Osteoblast (primary cell): ENCODE data around the gene EFCAB12. TPM values are rescaled to one million over a fixed set of nuclear protein-coding genes. Genes with fewer than 3 reads are reported as not detected.

Source experiments
- DNase-seq: peaks from one replicate; pipeline ENCODE4 v3.0.0; 2011; ENCODE audit warnings: low spot score, mixed read lengths; ENCODE audit not compliant: insufficient read length; ENCODE audit errors: missing footprints
- H2AFZ ChIP-seq: 2 replicates; pipeline ENCODE4 v1.6.0; 2011; ENCODE audit warnings: mild to moderate bottlenecking, low read length
- H3K27ac ChIP-seq: 2 replicates; pipeline ENCODE4 v1.5.1; 2011; ENCODE audit warnings: mild to moderate bottlenecking, low read depth, low read length, moderate library complexity
- H3K27me3 ChIP-seq: 2 replicates; pipeline ENCODE4 v1.6.0; 2012; ENCODE audit warnings: mild to moderate bottlenecking, control low read depth, inconsistent platforms, low read length, moderate library complexity; ENCODE audit not compliant: insufficient read depth
- H3K36me3 ChIP-seq: 2 replicates; pipeline ENCODE4 v1.5.1; 2011; ENCODE audit warnings: mild to moderate bottlenecking, low read length, control low read depth, moderate library complexity; ENCODE audit not compliant: insufficient read depth
- H3K4me1 ChIP-seq: 2 replicates; pipeline ENCODE4 v1.5.1; 2011; ENCODE audit warnings: mild to moderate bottlenecking, low read length, control low read depth, moderate library complexity; ENCODE audit not compliant: insufficient read depth
- H3K4me2 ChIP-seq: 2 replicates; pipeline ENCODE4 v1.6.0; 2011; ENCODE audit warnings: mild to moderate bottlenecking, low read length; ENCODE audit not compliant: insufficient read depth
- H3K4me3 ChIP-seq: fragments of 200-600 bp; sonication (generic); 3 replicates; pipeline ENCODE4 v1.5.1; 2012; ENCODE audit warnings: mild to moderate bottlenecking, low read length, inconsistent platforms; ENCODE audit not compliant: insufficient read depth
- H3K79me2 ChIP-seq: 2 replicates; pipeline ENCODE4 v1.6.0; 2012; ENCODE audit warnings: mild to moderate bottlenecking, low read length, control low read depth, inconsistent platforms; ENCODE audit not compliant: insufficient read depth
- H3K9me3 ChIP-seq: 2 replicates; pipeline ENCODE4 v1.5.1; 2011; ENCODE audit warnings: low read depth, low read length, control low read depth
- H4K20me1 ChIP-seq: 2 replicates; pipeline ENCODE4 v1.6.0; 2012; ENCODE audit warnings: mild to moderate bottlenecking, low read length, control low read depth; ENCODE audit not compliant: insufficient read depth
- CTCF ChIP-seq: IDR thresholded peaks from 2 replicates; pipeline ENCODE4 v1.5.1; 2011; ENCODE audit warnings: mild to moderate bottlenecking, low read depth, low read length, moderate library complexity; ENCODE audit errors: extremely low read depth
- total RNA-seq: library from RNA; depleted of rRNA; stranded (reverse); fragments of >200 nt; gene quantifications from 2 replicates; pipeline ENCODE4 v1.2.3, GENCODE V29; 2012

Gene EFCAB12
- total RNA-seq, 1 donor: under 0.01 TPM

- Histone ChIP-seq H2AFZ (no peak overlapping the region), H3K4me3 (no peak overlapping the region), H4K20me1 (no peaks in the 10 kb centered on the region), H3K27ac (no peak overlapping the region), H3K27me3 (no peaks in the 10 kb centered on the region), H3K9me3 (no peaks in the 10 kb centered on the region), H3K36me3 (no peaks in the 10 kb centered on the region), H3K4me2 (no peak overlapping the region), H3K4me1 (no peaks in the 10 kb centered on the region), H3K79me2 (no peaks in the 10 kb centered on the region)
- DNase-seq: peak; percentile 57
- no peak for TF ChIP-seq CTCF
Measured at GRCh38 chr3:129357616-129358015, 70.8 kb downstream of the EFCAB12 start.

GRCh38 chr3:129356756-129357425 is 71.5 kb downstream of the EFCAB12 start:
- Histone ChIP-seq H3K4me3 (no peak overlapping the region), H3K79me2 (no peaks in the 10 kb centered on the region), H3K9me3 (no peaks in the 10 kb centered on the region), H3K4me1 (no peaks in the 10 kb centered on the region), H3K27me3 (no peaks in the 10 kb centered on the region), H4K20me1 (no peaks in the 10 kb centered on the region), H3K27ac (no peak overlapping the region), H3K36me3 (no peaks in the 10 kb centered on the region), H2AFZ (no peak overlapping the region), H3K4me2 (no peak overlapping the region)
- DNase-seq: peak; percentile 79
- no peak for TF ChIP-seq CTCF

- no peaks in the 10 kb centered on the region for H3K36me3 ChIP-seq
- TF ChIP-seq CTCF: no peak
- no peak overlapping the region for H3K27ac ChIP-seq
- no peak overlapping the region for H2AFZ ChIP-seq
- H3K4me2 ChIP-seq: no peak overlapping the region
- no peaks in the 10 kb centered on the region for H4K20me1 ChIP-seq
- DNase-seq: peak; percentile 31
- H3K4me3 ChIP-seq: no peak overlapping the region
- H3K9me3 ChIP-seq: no peaks in the 10 kb centered on the region
- no peaks in the 10 kb centered on the region for H3K79me2 ChIP-seq
- no peaks in the 10 kb centered on the region for H3K4me1 ChIP-seq
- peaks cover 2% of the 10 kb centered on the region for H3K27me3 ChIP-seq
Measured at GRCh38 chr3:129353589-129353941, 74.9 kb downstream of the EFCAB12 start.

- Histone ChIP-seq H3K4me3 (no peak overlapping the region), H4K20me1 (no peaks in the 10 kb centered on the region), H3K36me3 (no peaks in the 10 kb centered on the region), H3K27ac (no peak overlapping the region), H2AFZ (no peak overlapping the region), H3K4me2 (no peak overlapping the region), H3K4me1 (no peaks in the 10 kb centered on the region), H3K79me2 (no peaks in the 10 kb centered on the region), H3K9me3 (no peaks in the 10 kb centered on the region), H3K27me3 (peaks cover 2% of the 10 kb centered on the region)
- TF ChIP-seq CTCF: no peak
- DNase-seq: peak; percentile 50
Measured at GRCh38 chr3:129352650-129353588, 75.5 kb downstream of the EFCAB12 start.
